ENCODE measurements around the gene PKIG. TPM values are rescaled to one million over a fixed set of nuclear protein-coding genes. Genes with fewer than 3 reads are reported as not detected.

The PKIG gene
- total and polyA plus RNA-seq, 9 of the 15 experiments (the other 6 are each of a cell fraction or from before 2014, with no cell fraction given) = 0.13 to 7.0 (median 4.7) TPM

GRCh38 chr20:44609516-44610312 is 27.3 kb downstream of the PKIG start (continued):
- TF ChIP-seq REST (IDR thresholded peaks at IDR 0.05; ENCODE audit: borderline replicate concordance) (peak; percentile 94), REST (CRISPR knock-in tag; IDR thresholded peaks at IDR 0.05; ENCODE audit: low read depth) (peak; percentile 52; the same call in 1 of the 2 replicates), GMEB1 (CRISPR knock-in tag; IDR thresholded peaks at IDR 0.05) (peak; percentile 51; the same call in 1 of the 2 replicates), ZNF445 (CRISPR knock-in tag; IDR thresholded peaks at IDR 0.05; ENCODE audit: low read depth) (no peak), SIX5 (IDR thresholded peaks at IDR 0.05; ENCODE audit: borderline replicate concordance in 1 of 2, insufficient read depth in 1 of 2, low read depth in 1 of 2, low read length in 2 of 2) (no peak), SREBF1 (IDR thresholded peaks at IDR 0.05; ENCODE audit: borderline replicate concordance, low read depth, low read length) (0 out of 2 replicates have a peak, but pooled peaks have one; percentile 55), TCF7L2 (IDR thresholded peaks at IDR 0.05; ENCODE audit: low read depth, low read length) (no peak), ATF6 (CRISPR knock-in tag; IDR thresholded peaks at IDR 0.05) (no peak), ATF2 (CRISPR knock-in tag; IDR thresholded peaks at IDR 0.05) (no peak), STAT5A (IDR thresholded peaks at IDR 0.05; ENCODE audit: borderline replicate concordance, low read length) (no peak)

All from K562 (cell line).